SU-DHL-6 (cell line): ENCODE data around the gene CPNE2.

Experiments used
- EZH2phosphoT487 ChIP-seq: fragments of 200-600 bp; sonication (generic), shearing (Covaris generic); conservative IDR thresholded peaks from 2 replicates; pipeline ENCODE4 v1.6.1; 2018; ENCODE audit warnings: mild to moderate bottlenecking, antibody characterized with exemption, low read length, moderate library complexity, mixed read lengths
- TF ChIP-seq, protein P1 (sequence below): fragments of 200-600 bp; sonication (generic); IDR thresholded peaks from one replicate; pipeline ENCODE4 v1.5.1; 2017; ENCODE audit warnings: antibody characterized with exemption, mild to moderate bottlenecking, low read length, moderate library complexity; ENCODE audit not compliant: insufficient read depth, poor library complexity, severe bottlenecking

DNA sequence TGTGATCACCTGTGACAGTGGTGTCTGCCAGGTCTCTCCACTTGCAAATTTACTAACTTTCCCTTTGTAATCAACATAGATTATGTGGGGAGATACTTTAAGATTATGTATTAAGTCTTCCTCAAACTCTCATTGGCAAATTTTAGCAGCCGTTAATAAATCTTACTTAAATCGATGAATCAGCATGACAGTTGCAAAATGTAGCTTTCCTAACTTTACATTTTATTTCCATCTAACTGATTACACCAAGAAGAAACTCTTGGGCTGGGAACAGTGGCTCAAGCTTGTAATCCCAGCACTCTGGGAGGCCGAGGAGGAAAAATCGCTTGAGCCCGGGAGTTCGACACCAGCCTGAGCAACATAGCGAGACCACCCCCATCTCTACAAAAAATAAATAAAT is 23.3 kb upstream of the CPNE2 start:
- TF ChIP-seq EZH2phosphoT487 = no peak
- TF ChIP-seq, protein P1, sequence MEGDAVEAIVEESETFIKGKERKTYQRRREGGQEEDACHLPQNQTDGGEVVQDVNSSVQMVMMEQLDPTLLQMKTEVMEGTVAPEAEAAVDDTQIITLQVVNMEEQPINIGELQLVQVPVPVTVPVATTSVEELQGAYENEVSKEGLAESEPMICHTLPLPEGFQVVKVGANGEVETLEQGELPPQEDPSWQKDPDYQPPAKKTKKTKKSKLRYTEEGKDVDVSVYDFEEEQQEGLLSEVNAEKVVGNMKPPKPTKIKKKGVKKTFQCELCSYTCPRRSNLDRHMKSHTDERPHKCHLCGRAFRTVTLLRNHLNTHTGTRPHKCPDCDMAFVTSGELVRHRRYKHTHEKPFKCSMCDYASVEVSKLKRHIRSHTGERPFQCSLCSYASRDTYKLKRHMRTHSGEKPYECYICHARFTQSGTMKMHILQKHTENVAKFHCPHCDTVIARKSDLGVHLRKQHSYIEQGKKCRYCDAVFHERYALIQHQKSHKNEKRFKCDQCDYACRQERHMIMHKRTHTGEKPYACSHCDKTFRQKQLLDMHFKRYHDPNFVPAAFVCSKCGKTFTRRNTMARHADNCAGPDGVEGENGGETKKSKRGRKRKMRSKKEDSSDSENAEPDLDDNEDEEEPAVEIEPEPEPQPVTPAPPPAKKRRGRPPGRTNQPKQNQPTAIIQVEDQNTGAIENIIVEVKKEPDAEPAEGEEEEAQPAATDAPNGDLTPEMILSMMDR = no peak
